Astrocyte of the spinal cord (primary cell): ENCODE results near the gene FEM1A.
A peak's percentile ranks its signal among the peaks of the same experiment; 100 is the strongest.
"Not testable (repeated sequence)": the region's sequence is repeated elsewhere in the genome, so short reads cannot be mapped to it uniquely, and the experiment has no call there.

Experiments
- DNase-seq: peaks from one replicate; pipeline ENCODE4 v3.0.0; 2011; ENCODE audit warnings: low read depth, low spot score
- H3K4me3 ChIP-seq: 2 replicates; pipeline ENCODE4 v1.5.1; 2011; ENCODE audit warnings: low read depth, mild to moderate bottlenecking, low read length, moderate library complexity
- CTCF ChIP-seq: IDR thresholded peaks from 2 replicates; pipeline ENCODE4 v1.5.1; 2012; ENCODE audit warnings: low read depth, mild to moderate bottlenecking, low read length, inconsistent platforms
- in situ Hi-C: cut with HindIII; loops from 2 replicates; pipeline ENCODE4 v1.10.0; 2017; ENCODE audit warnings: low sequenced_read_pairs

The FEM1A gene

GRCh38 chr19:4773047-4773640 is 18.4 kb upstream of the FEM1A start:
- DNase-seq = no peak
- TF ChIP-seq CTCF = no peak
- in situ Hi-C loops = no loop called here
- no peak overlapping the region for H3K4me3 ChIP-seq

GRCh38 chr19:4774136-4774535 is 17.4 kb upstream of the FEM1A start:
- DNase-seq = no peak
- no peak for TF ChIP-seq CTCF
- H3K4me3 ChIP-seq = no peak overlapping the region
- in situ Hi-C loops = no loop called here

GRCh38 chr19:4775627-4776152 is 15.8 kb upstream of the FEM1A start:
- DNase-seq = no peak
- no peak for TF ChIP-seq CTCF
- no peak overlapping the region for H3K4me3 ChIP-seq
- in situ Hi-C loops = no loop called here

- no peak for DNase-seq
- H3K4me3 ChIP-seq = no peak overlapping the region
- TF ChIP-seq CTCF = no peak
- in situ Hi-C loops = no loop called here
Measured at GRCh38 chr19:4776436-4777211, 14.9 kb upstream of the FEM1A start.

GRCh38 chr19:4778124-4778523 is 13.4 kb upstream of the FEM1A start:
- in situ Hi-C loops, DNase-seq, H3K4me3 ChIP-seq: not testable (repeated sequence)

GRCh38 chr19:4780860-4781259 is 10.7 kb upstream of the FEM1A start:
- in situ Hi-C loops = no loop called here
- H3K4me3 ChIP-seq = no peak overlapping the region
- TF ChIP-seq CTCF = no peak
- no peak for DNase-seq

- DNase-seq = no peak
- TF ChIP-seq CTCF = no peak
- no peak overlapping the region for H3K4me3 ChIP-seq
- in situ Hi-C loops = no loop called here
Measured at GRCh38 chr19:4781801-4782200, 9.7 kb upstream of the FEM1A start.

- DNase-seq, in situ Hi-C loops: not testable (repeated sequence)
Measured at GRCh38 chr19:4786412-4787016, 5.0 kb upstream of the FEM1A start.

GRCh38 chr19:4792019-4792865 is 708 bp downstream of the FEM1A start:
- peak overlapping the region; percentile 76 for H3K4me3 ChIP-seq
- in situ Hi-C loops, DNase-seq: not testable (repeated sequence)

More at GRCh38 chr19:4786412-4787016, 5.0 kb upstream of the FEM1A start:
- H3K4me3 ChIP-seq = not testable (repeated sequence)
